Measurements from ENCODE around the gene TTR.

DNA sequence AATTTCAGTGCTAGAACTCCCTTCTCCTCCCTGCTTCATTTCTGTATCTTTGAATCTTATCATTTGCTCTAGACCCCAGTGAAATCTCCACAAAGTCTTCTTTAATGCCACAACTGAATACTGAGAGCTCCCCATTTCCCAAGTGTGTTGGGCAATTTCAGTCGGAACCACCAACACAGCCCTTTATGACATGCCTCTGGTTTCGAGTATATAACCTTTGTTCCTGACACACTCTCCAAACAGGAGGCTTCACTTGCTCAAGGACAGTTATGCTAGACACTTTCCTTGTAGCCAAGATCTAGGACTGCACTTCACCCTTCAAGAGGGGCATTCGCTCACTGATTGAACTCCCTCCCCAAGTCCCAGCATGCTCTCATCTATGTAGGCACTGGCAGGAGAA lies 18.6 kb upstream of the TTR start:
- TF ChIP-seq, protein P1, sequence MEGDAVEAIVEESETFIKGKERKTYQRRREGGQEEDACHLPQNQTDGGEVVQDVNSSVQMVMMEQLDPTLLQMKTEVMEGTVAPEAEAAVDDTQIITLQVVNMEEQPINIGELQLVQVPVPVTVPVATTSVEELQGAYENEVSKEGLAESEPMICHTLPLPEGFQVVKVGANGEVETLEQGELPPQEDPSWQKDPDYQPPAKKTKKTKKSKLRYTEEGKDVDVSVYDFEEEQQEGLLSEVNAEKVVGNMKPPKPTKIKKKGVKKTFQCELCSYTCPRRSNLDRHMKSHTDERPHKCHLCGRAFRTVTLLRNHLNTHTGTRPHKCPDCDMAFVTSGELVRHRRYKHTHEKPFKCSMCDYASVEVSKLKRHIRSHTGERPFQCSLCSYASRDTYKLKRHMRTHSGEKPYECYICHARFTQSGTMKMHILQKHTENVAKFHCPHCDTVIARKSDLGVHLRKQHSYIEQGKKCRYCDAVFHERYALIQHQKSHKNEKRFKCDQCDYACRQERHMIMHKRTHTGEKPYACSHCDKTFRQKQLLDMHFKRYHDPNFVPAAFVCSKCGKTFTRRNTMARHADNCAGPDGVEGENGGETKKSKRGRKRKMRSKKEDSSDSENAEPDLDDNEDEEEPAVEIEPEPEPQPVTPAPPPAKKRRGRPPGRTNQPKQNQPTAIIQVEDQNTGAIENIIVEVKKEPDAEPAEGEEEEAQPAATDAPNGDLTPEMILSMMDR (IDR thresholded peaks at IDR 0.05) = no peak
- no peak for TF ChIP-seq ZFX (IDR thresholded peaks at IDR 0.05; ENCODE audit: borderline replicate concordance)
